Neural progenitor cell (in vitro differentiated cells): ENCODE measurements around the gene CENPI. TPM values are rescaled to one million over a fixed set of nuclear protein-coding genes. Genes with fewer than 3 reads are reported as not detected.

Experiments
- DNase-seq: peaks from one replicate; pipeline ENCODE4 v3.0.0-alpha.2; 2016; ENCODE audit warnings: low spot score
- H2AFZ ChIP-seq: fragments of 200-600 bp; sonication (generic); replicated peaks from 2 replicates; pipeline ENCODE4 v1.6.1; 2016; ENCODE audit warnings: antibody characterized with exemption
- H3F3A ChIP-seq: fragments of 200-600 bp; sonication (generic); 2 replicates; pipeline ENCODE4 v1.6.1; 2016; ENCODE audit warnings: antibody characterized with exemption, low read depth
- H3K27ac ChIP-seq: fragments of 200-600 bp; sonication (generic); 2 replicates; pipeline ENCODE4 v1.5.1; 2016; ENCODE audit warnings: mild to moderate bottlenecking
- H3K27me3 ChIP-seq: fragments of 200-600 bp; sonication (generic); 2 replicates; pipeline ENCODE4 v1.6.1; 2016; ENCODE audit warnings: mild to moderate bottlenecking, moderate library complexity
- H3K36me3 ChIP-seq: fragments of 200-600 bp; sonication (generic); 2 replicates; pipeline ENCODE4 v1.5.1; 2016
- H3K4me1 ChIP-seq: fragments of 200-600 bp; sonication (generic); 2 replicates; pipeline ENCODE4 v1.6.1; 2016; ENCODE audit warnings: mixed run types
- H3K4me2 ChIP-seq: fragments of 200-600 bp; sonication (generic); 2 replicates; pipeline ENCODE4 v1.6.1; 2016
- H3K4me3 ChIP-seq: fragments of 200-600 bp; sonication (generic); 2 replicates; pipeline ENCODE4 v1.5.1; 2016
- H3K79me2 ChIP-seq: fragments of 200-600 bp; sonication (generic); 2 replicates; pipeline ENCODE4 v1.6.1; 2016; ENCODE audit warnings: low read depth
- H3K9ac ChIP-seq: fragments of 200-600 bp; sonication (generic); 2 replicates; pipeline ENCODE4 v1.6.1; 2016
- H3K9me3 ChIP-seq: fragments of 200-600 bp; sonication (generic); 2 replicates; pipeline ENCODE4 v1.5.1; 2016; ENCODE audit warnings: low read depth
- H4K20me1 ChIP-seq: fragments of 200-600 bp; sonication (generic); 2 replicates; pipeline ENCODE4 v1.6.1; 2016; ENCODE audit warnings: low read depth
- H3K27ac Mint-ChIP-seq: 3 replicates; pipeline ENCODE4 v1.8.0; 2021; ENCODE audit warnings: mixed read lengths
- H3K27me3 Mint-ChIP-seq: 2 replicates; pipeline ENCODE4 v1.8.0; 2022; ENCODE audit warnings: low read depth, mild to moderate bottlenecking, inconsistent platforms, moderate library complexity, mixed read lengths; ENCODE audit not compliant: insufficient read depth
- H3K36me3 Mint-ChIP-seq: 3 replicates; pipeline ENCODE4 v1.8.0; 2021; ENCODE audit warnings: mixed read lengths
- H3K4me1 Mint-ChIP-seq: 3 replicates; pipeline ENCODE4 v1.8.0; 2021; ENCODE audit warnings: mixed read lengths
- H3K4me3 Mint-ChIP-seq: 3 replicates; pipeline ENCODE4 v1.8.0; 2021; ENCODE audit warnings: mild to moderate bottlenecking, moderate library complexity, mixed read lengths
- H3K9me3 Mint-ChIP-seq: 3 replicates; pipeline ENCODE4 v1.8.0; 2020; ENCODE audit warnings: mixed read lengths
- CTCF ChIP-seq: fragments of 200-600 bp; sonication (generic); IDR thresholded peaks from 2 replicates; pipeline ENCODE4 v1.5.1; 2017; ENCODE audit warnings: antibody characterized with exemption, mild to moderate bottlenecking
- EZH2 ChIP-seq: fragments of 200-600 bp; sonication (generic); IDR thresholded peaks from 2 replicates; pipeline ENCODE4 v1.6.1; 2017; ENCODE audit warnings: antibody characterized with exemption, mild to moderate bottlenecking, moderate library complexity
- EZH2phosphoT487 ChIP-seq: fragments of 200-600 bp; sonication (generic); IDR thresholded peaks from 2 replicates; pipeline ENCODE4 v1.6.1; 2017; ENCODE audit warnings: antibody characterized with exemption
- total RNA-seq: library from RNA; depleted of rRNA; stranded (reverse); fragments of >200 nt; gene quantifications from 2 replicates; pipeline ENCODE4 v1.2.3, GENCODE V29; 2015; ENCODE audit warnings: low replicate concordance

The CENPI gene
- total RNA-seq, 1 donor from 2014 or later = 60.6 TPM

- no peak overlapping the region for H3K4me3 ChIP-seq
- H3K4me2 ChIP-seq = no peak overlapping the region
- no peaks in the 10 kb centered on the region for H3F3A ChIP-seq
- no peaks in the 10 kb centered on the region for H3K4me1 ChIP-seq
- Mint-ChIP-seq H3K4me3 (no peak overlapping the region), H3K36me3 (no peaks in the 10 kb centered on the region), H3K9me3 (peaks cover 5% of the 10 kb centered on the region), H3K4me1 (peaks cover 3% of the 10 kb centered on the region), H3K27ac (no peak overlapping the region), H3K27me3 (peaks cover 5% of the 10 kb centered on the region)
- no peaks in the 10 kb centered on the region for H3K79me2 ChIP-seq
- H3K27ac ChIP-seq = no peak overlapping the region
- no peak for DNase-seq
- H3K27me3 ChIP-seq = no peaks in the 10 kb centered on the region
- no peaks in the 10 kb centered on the region for H3K9me3 ChIP-seq
- no peak for TF ChIP-seq EZH2phosphoT487
- no peak for TF ChIP-seq EZH2
- TF ChIP-seq CTCF = no peak
- H4K20me1 ChIP-seq = no peaks in the 10 kb centered on the region
- no peak overlapping the region for H2AFZ ChIP-seq
- no peak overlapping the region for H3K9ac ChIP-seq
- no peaks in the 10 kb centered on the region for H3K36me3 ChIP-seq
Measured at GRCh38 chrX:101081231-101081630, 16.8 kb upstream of the CENPI start.

GRCh38 chrX:101091817-101092216 is 6.2 kb upstream of the CENPI start:
- no peak overlapping the region for H3K9ac ChIP-seq
- H3F3A ChIP-seq = no peaks in the 10 kb centered on the region
- no peak overlapping the region for H3K4me3 ChIP-seq
- no peaks in the 10 kb centered on the region for H3K4me1 ChIP-seq
- no peak overlapping the region for H3K27ac Mint-ChIP-seq
- peaks cover 3% of the 10 kb centered on the region for H3K9me3 Mint-ChIP-seq
- H3K79me2 ChIP-seq = no peaks in the 10 kb centered on the region
- H3K27me3 ChIP-seq = no peaks in the 10 kb centered on the region
- H3K4me1 Mint-ChIP-seq = no peaks in the 10 kb centered on the region
- TF ChIP-seq EZH2 (no peak), CTCF (no peak), EZH2phosphoT487 (no peak)
- H3K36me3 ChIP-seq = no peaks in the 10 kb centered on the region
- no peak for DNase-seq
- H3K4me2 ChIP-seq = no peak overlapping the region
- peaks cover 3% of the 10 kb centered on the region for H3K27me3 Mint-ChIP-seq
- no peak overlapping the region for H3K4me3 Mint-ChIP-seq
- no peaks in the 10 kb centered on the region for H3K9me3 ChIP-seq
- H4K20me1 ChIP-seq = no peaks in the 10 kb centered on the region
- H3K27ac ChIP-seq = no peak overlapping the region
- H3K36me3 Mint-ChIP-seq = no peaks in the 10 kb centered on the region
- H2AFZ ChIP-seq = no peak overlapping the region

GRCh38 chrX:101108284-101108683 is 10.3 kb downstream of the CENPI start:
- no peak overlapping the region for H3K27ac Mint-ChIP-seq
- no peaks in the 10 kb centered on the region for H3K27me3 Mint-ChIP-seq
- no peak for DNase-seq
- Histone ChIP-seq H3K79me2 (no peaks in the 10 kb centered on the region), H3K9me3 (no peaks in the 10 kb centered on the region), H3K36me3 (no peaks in the 10 kb centered on the region), H4K20me1 (no peaks in the 10 kb centered on the region), H3K9ac (no peak overlapping the region), H3K27ac (no peak overlapping the region), H3K4me1 (no peaks in the 10 kb centered on the region), H3K4me2 (no peak overlapping the region), H2AFZ (no peak overlapping the region), H3K27me3 (no peaks in the 10 kb centered on the region), H3K4me3 (no peak overlapping the region), H3F3A (no peaks in the 10 kb centered on the region)
- peaks cover 7% of the 10 kb centered on the region for H3K36me3 Mint-ChIP-seq
- no peak for TF ChIP-seq EZH2
- TF ChIP-seq EZH2phosphoT487 = no peak
- TF ChIP-seq CTCF = no peak
- no peaks in the 10 kb centered on the region for H3K9me3 Mint-ChIP-seq
- H3K4me1 Mint-ChIP-seq = no peaks in the 10 kb centered on the region
- H3K4me3 Mint-ChIP-seq = no peak overlapping the region
